Immature natural killer cell (primary cell): ENCODE measurements around the gene GZMA. TPM values are rescaled to one million over a fixed set of nuclear protein-coding genes. Genes with fewer than 3 reads are reported as not detected.

Source experiments
- DNase-seq, 3 donors: peaks; one replicate each; pipeline ENCODE4 v3.0.0; 2022; ENCODE audit warnings: mixed read lengths in 1 of 3
- H3K27ac Mint-ChIP-seq, 6 donors: one replicate each; pipeline ENCODE4 v1.8.0; 2020; ENCODE audit warnings: mixed read lengths in 6 of 6, mild to moderate bottlenecking in 5 of 6, inconsistent platforms in 4 of 6, moderate library complexity in 3 of 6
- H3K27me3 Mint-ChIP-seq, 3 donors: one replicate each; pipeline ENCODE4 v1.8.0; 2020 to 2021; ENCODE audit warnings: low read depth in 3 of 3, mild to moderate bottlenecking in 3 of 3, mixed read lengths in 3 of 3, moderate library complexity in 3 of 3, inconsistent platforms in 1 of 3
- H3K36me3 Mint-ChIP-seq, 3 donors: one replicate each; pipeline ENCODE4 v1.8.0; 2020; ENCODE audit warnings: mixed read lengths in 3 of 3, inconsistent platforms in 2 of 3, mild to moderate bottlenecking in 2 of 3
- H3K4me1 Mint-ChIP-seq, 2 donors: one replicate each; pipeline ENCODE4 v1.8.0; 2020; ENCODE audit warnings: inconsistent platforms in 2 of 2, mild to moderate bottlenecking in 2 of 2, mixed read lengths in 2 of 2, moderate library complexity in 1 of 2
- H3K4me3 Mint-ChIP-seq, 5 donors: one replicate each; pipeline ENCODE4 v1.8.0; 2020; ENCODE audit warnings: mild to moderate bottlenecking in 5 of 5, mixed read lengths in 5 of 5, inconsistent platforms in 3 of 5, moderate library complexity in 3 of 5
- H3K9me3 Mint-ChIP-seq, 6 donors: one replicate each; pipeline ENCODE4 v1.8.0; 2020; ENCODE audit warnings: mild to moderate bottlenecking in 6 of 6, mixed read lengths in 6 of 6, inconsistent platforms in 4 of 6, moderate library complexity in 3 of 6
- polyA plus RNA-seq, 3 donors: library from polyadenylated mRNA; unstranded; fragments of 300-500 nt; fragmentation: Illumina TruSeq; gene quantifications; one replicate each; pipeline ENCODE4 v1.2.3, GENCODE V29; 2021

GZMA gene
- polyA plus RNA-seq, 3 donors from 2014 or later, result 2,482 to 3,629 (median 2,746) TPM

DNA sequence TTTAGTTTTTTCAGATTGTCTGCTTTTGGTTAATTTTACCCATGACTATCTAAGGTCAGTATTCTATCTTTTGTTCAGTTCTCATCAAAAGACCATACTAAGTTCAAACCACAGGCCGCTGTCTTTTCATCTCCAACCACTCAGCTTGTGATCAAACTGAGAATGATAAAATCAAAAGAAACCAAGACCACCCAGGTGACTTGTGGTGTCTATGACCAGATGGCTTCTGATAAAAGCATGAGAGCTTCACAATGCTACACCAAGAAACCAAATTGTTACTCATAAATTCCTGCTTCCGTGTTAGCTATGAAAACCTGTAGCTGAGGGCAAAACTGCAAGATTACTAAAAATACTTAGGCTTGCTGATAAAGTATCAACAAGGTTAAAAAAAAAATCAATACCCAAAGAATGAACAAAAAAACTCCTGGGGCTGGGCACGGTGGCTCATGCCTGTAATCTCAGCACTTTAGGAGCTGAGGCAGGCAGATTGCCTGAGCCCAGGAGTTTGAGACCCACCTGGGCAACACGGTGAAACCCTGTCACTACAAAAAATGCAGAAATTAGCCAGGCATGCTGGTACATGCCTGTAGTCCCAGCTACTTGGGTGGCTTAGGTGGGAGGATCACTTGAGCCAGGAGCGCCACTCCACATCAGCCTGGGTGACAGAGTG, 31.7 kb downstream of the GZMA start:
- H3K4me3 Mint-ChIP-seq, result no peak overlapping the region
- peak in 2 of 3 donors; percentile 10 to 12 for DNase-seq
- peak overlapping the region in 1 of 6 donors; percentile 43 for H3K27ac Mint-ChIP-seq

DNA sequence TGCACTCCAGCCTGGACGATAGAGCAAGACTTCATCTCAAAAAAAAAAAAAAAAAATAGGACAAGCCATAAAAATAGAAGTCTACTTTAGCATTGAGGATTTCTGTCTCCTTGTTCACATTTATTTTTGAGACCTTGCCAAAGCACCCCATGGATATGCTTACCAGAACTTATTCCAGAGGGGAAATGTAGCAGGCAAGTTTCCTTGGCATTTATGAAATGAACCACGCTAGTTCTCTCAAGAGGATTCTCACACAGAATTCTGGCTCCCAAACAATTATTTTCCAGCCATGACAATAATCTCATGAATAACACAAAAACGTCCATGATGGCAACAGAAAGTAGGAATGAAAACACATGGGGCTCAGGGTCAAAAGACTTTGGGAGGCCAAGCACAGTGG, 34.1 kb downstream of the GZMA start:
- Mint-ChIP-seq H3K4me3 (no peak overlapping the region), H3K4me1 (peaks cover 16 to 23% of the 10 kb centered on the region in 2 donors), H3K9me3 (peaks cover 0 to 1% (median 0%) of the 10 kb centered on the region in 6 donors), H3K36me3 (peaks cover 0 to 1% (median 0%) of the 10 kb centered on the region in 3 donors), H3K27ac (no peak overlapping the region), H3K27me3 (peaks cover 0 to 3% (median 1%) of the 10 kb centered on the region in 3 donors)
- DNase-seq, result no peak

More for the DNA sequence above, 31.7 kb downstream of the GZMA start:
- H3K27me3 Mint-ChIP-seq, result peaks cover 0 to 3% (median 1%) of the 10 kb centered on the region in 3 donors
- peaks cover 8 to 16% (median 9%) of the 10 kb centered on the region in 3 donors for H3K36me3 Mint-ChIP-seq
- H3K9me3 Mint-ChIP-seq, result peaks cover 3 to 16% (median 8%) of the 10 kb centered on the region in 6 donors
- H3K4me1 Mint-ChIP-seq, result peaks cover 12 to 18% of the 10 kb centered on the region in 2 donors

DNA sequence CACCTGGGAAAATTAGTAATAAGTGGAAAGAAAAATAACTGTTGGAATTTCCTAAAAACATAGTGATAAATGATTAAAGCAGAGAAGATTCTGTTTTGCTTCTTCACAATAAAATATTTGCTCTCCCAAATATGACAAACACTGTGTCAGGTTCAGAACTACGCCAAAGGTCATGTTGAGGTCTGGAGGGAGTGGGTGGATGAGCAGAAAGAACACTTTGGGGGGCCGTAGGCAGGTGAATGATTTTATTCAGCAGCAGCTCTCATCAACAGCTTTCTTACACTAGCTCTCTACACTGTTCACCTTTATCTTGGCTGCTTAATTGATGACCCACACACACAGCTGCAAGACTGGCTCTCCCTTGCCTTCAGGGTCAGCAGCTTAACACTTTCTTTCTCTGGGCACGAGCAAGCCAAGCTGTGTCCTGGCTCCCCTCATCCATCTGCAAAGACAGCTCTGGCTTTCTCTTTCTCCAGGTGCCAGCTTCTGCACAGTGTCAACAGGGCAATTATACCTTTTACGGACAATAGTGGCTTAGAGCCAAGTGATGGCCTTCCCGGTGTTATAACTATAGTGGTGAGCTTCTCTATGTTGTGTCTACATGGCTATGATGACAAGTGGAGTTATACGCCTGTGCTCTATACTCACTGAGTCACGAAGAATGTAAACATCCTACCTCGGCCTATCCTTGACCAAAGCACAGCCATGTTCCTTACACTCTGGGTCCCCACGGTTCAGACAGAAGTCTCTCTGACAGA, 38.6 kb downstream of the GZMA start:
- Mint-ChIP-seq H3K27me3 (peaks cover 0 to 6% (median 3%) of the 10 kb centered on the region in 3 donors), H3K27ac (peak overlapping the region in 2 of 6 donors; percentile 20)

DNA sequence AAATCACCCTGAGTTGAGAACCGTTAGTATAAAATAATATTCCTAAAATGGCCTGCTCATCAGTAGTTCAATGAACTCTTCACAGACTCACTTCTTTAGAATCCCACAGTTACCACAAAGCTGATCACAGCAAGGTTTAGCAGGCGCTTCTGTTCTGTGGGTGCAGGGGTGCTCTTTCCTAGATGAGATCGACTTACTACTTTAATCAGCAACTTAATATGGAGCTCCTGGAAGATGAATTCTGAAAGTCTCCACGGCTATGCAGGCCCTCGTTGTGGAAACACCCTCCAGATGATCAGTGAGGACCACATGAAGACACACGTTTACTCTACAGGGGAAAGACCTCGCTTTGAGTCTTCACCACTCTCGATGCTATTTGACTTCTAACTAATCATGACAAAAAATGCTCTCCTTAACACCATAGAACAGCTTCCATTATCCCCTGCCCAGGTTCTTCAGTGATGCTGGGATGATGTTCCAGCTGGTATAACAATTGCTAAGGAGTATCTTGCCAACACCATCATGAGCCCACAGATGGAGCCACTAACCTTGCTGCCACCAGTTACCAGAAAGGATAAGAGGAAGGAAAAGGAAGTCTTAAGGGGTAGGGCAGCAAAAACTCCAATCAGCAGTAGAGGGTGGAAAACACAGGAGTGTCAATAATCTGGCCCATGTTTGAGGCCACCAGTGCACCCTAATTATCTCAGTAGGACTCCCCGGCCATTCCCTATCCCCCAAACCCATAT, 39.7 kb downstream of the GZMA start:
- H3K27me3 Mint-ChIP-seq, result peaks cover 0 to 6% (median 0%) of the 10 kb centered on the region in 3 donors
- H3K9me3 Mint-ChIP-seq, result no peaks in the 10 kb centered on the region
- peak overlapping the region in 2 of 6 donors; percentile 40 to 55 for H3K27ac Mint-ChIP-seq
- peak in 1 of 3 donors; percentile 21 for DNase-seq
- peaks cover 19 to 23% of the 10 kb centered on the region in 2 donors for H3K4me1 Mint-ChIP-seq
- H3K4me3 Mint-ChIP-seq, result peak overlapping the region in 2 of 5 donors; percentile 23 to 50
- no peaks in the 10 kb centered on the region for H3K36me3 Mint-ChIP-seq

More for the DNA sequence above, 38.6 kb downstream of the GZMA start:
- peaks cover 14 to 16% of the 10 kb centered on the region in 2 donors for H3K4me1 Mint-ChIP-seq
- no peaks in the 10 kb centered on the region for H3K36me3 Mint-ChIP-seq
- no peak overlapping the region for H3K4me3 Mint-ChIP-seq
- no peaks in the 10 kb centered on the region for H3K9me3 Mint-ChIP-seq
- DNase-seq, result no peak

DNA sequence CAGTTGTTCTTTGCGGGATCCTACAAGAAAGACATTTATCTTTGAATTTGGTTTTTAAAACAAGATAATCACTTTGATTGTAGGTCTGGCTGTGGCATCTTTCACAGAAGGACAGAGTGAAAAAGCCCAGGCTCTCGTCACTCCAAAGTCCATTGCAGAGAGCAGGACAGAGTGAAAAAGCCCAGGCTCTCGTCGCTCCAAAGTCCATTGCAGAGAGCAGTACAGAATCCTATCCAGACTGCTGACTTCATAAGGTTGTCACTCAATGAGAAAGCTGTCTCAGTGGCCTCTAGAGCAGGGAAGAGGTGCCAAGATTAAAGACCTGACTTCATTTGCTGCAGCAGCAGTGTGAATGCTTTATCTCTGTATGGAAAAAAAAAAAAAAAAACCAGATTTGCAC, 41.2 kb downstream of the GZMA start:
- DNase-seq, result no peak
- Mint-ChIP-seq H3K27me3 (peaks cover 0 to 4% (median 3%) of the 10 kb centered on the region in 3 donors), H3K4me3 (no peak overlapping the region), H3K27ac (no peak overlapping the region), H3K36me3 (no peaks in the 10 kb centered on the region), H3K9me3 (no peaks in the 10 kb centered on the region), H3K4me1 (peaks cover 19 to 23% of the 10 kb centered on the region in 2 donors)

DNA sequence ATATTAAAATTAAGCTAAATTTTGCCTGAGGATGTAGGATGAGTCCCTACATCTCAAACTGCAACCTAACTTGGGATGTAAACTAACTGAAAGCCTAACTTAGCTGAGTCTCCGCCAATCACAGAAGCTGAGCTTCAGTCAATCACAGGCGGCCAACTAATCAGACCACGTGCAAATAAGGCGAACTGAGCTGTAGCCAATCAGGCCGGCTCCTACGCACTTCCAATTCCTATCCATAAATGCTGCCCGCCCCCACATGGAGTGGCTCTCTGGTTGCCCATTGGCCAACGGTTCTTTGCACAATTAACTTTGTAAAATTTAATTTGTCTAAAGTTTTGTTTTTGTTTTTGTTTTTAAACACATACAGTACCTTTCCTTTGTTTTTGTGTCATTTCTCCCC, 43.6 kb downstream of the GZMA start:
- H3K36me3 Mint-ChIP-seq, result no peaks in the 10 kb centered on the region
- peak overlapping the region; percentile 46 to 77 (median 61) for H3K4me3 Mint-ChIP-seq
- peaks cover 19 to 21% of the 10 kb centered on the region in 2 donors for H3K4me1 Mint-ChIP-seq
- no peak overlapping the region for H3K27ac Mint-ChIP-seq
- DNase-seq, result no peak
- H3K27me3 Mint-ChIP-seq, result peaks cover 0 to 8% (median 5%) of the 10 kb centered on the region in 3 donors
- no peaks in the 10 kb centered on the region for H3K9me3 Mint-ChIP-seq

DNA sequence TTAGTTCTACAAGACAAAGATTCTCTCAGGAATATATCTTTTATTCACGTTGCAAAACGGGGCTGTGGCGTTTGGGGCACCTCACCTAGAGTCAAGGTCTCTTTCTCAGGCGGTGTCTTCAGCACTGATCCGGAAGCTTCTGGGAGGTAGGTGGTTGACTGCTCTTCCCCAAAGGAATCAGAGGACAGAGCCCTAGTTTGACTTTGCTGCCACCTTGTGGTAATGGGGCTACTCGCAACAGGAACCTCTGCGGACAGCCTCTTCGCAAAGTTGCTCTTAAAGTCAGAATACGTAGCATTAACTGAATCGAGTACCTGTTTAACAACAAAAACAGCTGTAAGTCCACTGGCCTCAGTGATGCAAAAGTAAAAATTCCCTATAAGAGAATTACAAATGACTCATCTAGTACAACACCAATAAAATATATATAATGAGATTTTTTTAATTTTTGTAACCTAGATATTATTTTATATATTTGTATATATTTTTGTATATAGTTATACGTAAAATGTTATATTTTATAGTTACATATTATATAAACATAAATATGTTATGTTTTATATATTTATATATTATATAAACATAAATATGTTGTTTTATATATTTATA, 44.2 kb downstream of the GZMA start:
- Mint-ChIP-seq H3K36me3 (no peaks in the 10 kb centered on the region), H3K27me3 (peaks cover 0 to 8% (median 5%) of the 10 kb centered on the region in 3 donors), H3K4me1 (peaks cover 14 to 16% of the 10 kb centered on the region in 2 donors), H3K9me3 (no peaks in the 10 kb centered on the region), H3K27ac (peak overlapping the region in 1 of 6 donors; percentile 43), H3K4me3 (peak overlapping the region; percentile 46 to 77 (median 61))
- DNase-seq, result peak; percentile 78 to 82 (median 79)

DNA sequence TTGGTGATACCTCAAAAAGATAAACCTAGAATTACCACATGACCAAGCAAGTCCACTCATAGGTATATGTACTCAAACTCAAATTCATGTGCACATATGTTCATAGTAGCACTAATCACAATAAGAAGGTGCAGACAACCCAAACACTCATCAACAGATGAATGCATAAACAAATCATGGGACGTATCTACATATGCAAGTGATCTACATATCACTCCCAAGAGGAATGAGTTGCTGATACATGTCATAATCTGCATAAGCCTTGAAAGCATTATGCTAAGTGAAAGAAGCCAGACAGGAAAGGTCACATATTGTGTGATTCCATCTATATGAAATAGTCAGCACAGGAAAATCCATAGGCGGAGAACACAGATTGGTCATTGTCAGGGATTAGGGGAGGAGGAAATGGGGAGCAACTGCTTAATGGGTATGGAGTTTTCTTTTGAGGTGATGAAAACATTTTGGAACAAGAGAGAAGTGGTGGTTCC, 46.9 kb downstream of the GZMA start:
- Mint-ChIP-seq H3K4me3 (no peak overlapping the region), H3K9me3 (no peaks in the 10 kb centered on the region), H3K4me1 (peaks cover 5 to 7% of the 10 kb centered on the region in 2 donors), H3K36me3 (no peaks in the 10 kb centered on the region), H3K27me3 (peaks cover 0 to 11% (median 8%) of the 10 kb centered on the region in 3 donors), H3K27ac (no peak overlapping the region)
- DNase-seq, result no peak

DNA sequence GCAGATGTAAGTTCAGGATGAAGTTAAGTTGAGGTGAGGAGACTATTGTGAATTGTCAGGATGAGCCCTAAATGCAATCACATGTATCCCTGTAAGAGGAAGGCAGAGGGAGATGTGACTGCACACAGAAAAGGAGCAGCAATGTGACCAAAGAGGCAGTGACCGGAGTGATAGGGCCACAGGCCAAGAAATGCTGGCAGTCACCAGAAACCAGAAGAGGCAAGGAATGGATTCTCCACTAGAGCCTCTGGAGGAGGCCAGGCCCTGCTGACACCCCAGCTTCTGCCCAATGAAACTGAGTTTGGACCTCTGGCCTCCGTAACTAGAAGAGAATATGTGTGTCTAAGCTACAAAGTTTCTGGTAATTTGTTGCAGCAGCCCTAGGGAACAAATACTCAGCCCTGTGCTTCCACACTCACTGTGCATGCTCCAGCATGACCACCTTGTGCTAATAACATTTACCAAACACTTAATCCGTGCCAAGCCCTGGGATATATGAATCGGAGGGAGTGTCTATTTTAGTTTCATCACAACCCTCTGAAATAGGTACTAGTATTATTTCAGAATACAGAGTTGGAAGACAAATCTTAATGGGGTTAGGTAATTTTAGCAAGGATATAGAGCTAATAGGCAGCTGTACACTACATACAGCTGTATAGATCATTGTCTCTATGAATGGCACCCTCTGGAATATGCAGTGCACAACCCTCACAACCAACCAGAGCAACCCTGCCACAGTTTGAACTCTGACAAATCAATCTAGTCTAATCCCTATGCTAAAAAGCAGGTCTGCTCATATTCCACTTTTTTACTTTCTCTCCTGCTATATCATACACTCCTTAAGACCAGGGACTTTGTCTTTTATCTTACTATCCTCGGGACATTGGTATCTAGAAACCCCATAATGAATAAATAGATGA, 49.7 kb downstream of the GZMA start:
- Mint-ChIP-seq H3K27me3 (peaks cover 4 to 8% (median 8%) of the 10 kb centered on the region in 3 donors), H3K27ac (no peak overlapping the region), H3K4me3 (no peak overlapping the region)

DNA sequence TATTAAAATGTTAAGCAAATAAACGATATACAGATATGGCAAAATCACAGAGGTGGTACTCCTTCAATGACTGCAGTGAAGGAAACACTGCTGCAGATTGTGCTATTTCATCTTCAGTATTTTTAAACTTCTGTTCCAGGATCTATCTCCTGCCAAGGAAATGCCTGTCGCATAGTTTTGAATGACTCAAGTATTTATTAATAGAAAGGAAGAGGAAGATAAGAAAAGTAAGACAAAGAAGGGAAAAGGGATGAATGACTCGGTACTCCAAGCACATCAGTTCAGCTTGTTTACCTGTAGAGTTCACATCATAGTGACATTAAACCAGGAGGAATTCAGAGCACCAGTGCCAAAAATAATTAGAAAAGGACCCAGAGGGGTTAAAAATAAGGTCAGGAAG, 52.4 kb downstream of the GZMA start:
- Mint-ChIP-seq H3K27ac (no peak overlapping the region), H3K4me1 (no peaks in the 10 kb centered on the region), H3K9me3 (no peaks in the 10 kb centered on the region), H3K4me3 (no peak overlapping the region), H3K27me3 (peaks cover 3 to 8% (median 5%) of the 10 kb centered on the region in 3 donors), H3K36me3 (no peaks in the 10 kb centered on the region)
- no peak for DNase-seq

More for the DNA sequence above, 49.7 kb downstream of the GZMA start:
- DNase-seq, result no peak
- no peaks in the 10 kb centered on the region for H3K9me3 Mint-ChIP-seq
- no peaks in the 10 kb centered on the region for H3K4me1 Mint-ChIP-seq
- no peaks in the 10 kb centered on the region for H3K36me3 Mint-ChIP-seq
